ENCODE measurements around the gene MPV17. TPM values are rescaled to one million over a fixed set of nuclear protein-coding genes. Genes with fewer than 3 reads are reported as not detected.

Gene MPV17
- total and polyA plus RNA-seq, 2 of the 13 experiments (the other 11 are each of a cell fraction or from before 2014, with no cell fraction given): 48.9 to 129 TPM

DNA sequence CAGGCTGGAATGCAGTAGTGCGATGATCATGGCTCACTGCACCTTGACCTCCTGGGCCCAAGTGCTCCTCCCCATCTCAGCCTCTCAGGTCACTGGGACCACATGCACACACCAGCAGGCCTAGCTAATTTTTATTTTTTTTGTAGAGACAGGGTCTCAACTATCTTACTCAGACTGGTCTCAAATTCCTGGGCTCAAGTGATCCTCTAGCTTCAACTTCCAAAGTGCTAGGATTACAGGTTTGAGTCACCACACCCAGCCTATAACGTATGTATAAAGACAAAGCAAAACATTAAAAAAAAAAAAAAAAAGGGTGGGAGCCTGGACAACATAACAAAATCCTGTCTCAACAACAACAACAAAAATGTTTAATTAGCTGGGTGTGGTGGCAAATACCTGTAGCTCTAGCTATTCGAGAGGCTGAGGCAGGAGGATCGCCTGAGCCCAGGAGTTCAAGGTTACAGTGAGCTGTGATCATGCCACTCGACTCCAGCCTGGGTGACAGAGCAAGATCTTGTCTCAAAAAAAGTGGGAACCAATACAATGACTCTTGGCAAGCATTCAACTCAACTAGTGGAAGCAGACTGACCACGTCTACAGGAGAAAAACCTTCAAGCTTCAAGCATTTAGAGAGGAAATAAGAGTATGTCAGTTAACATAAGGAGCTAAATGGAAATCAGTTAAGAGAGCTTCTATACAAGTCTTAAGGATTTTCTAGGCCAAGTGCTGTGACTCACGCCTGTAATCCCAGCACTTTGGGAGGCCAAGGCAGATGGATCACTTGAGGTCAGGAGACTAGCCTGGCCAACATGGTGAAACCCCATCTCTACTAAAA, 31.1 kb upstream of the MPV17 start (continued):
- TF ChIP-seq REPIN1 (CRISPR knock-in tag; IDR thresholded peaks at IDR 0.05; ENCODE audit: borderline replicate concordance, low read depth) (0 out of 2 replicates have a peak, but pooled peaks have one; percentile 26), NONO (IDR thresholded peaks at IDR 0.05) (no peak), NONO (CRISPR knock-in tag; conservative IDR thresholded peaks at IDR 0.05) (0 out of 2 replicates have a peak, but pooled peaks have one; percentile 52), RAD21 (CRISPR knock-in tag; IDR thresholded peaks at IDR 0.05) (no peak), REXO4 (CRISPR knock-in tag; IDR thresholded peaks at IDR 0.05; ENCODE audit: borderline replicate concordance) (no peak), ZNF33B (CRISPR knock-in tag; IDR thresholded peaks at IDR 0.05) (no peak), TARDBP (CRISPR knock-in tag; IDR thresholded peaks at IDR 0.05) (peak; percentile 51; the same call in 1 of the 2 replicates), RARA (CRISPR knock-in tag; IDR thresholded peaks at IDR 0.05) (peak; percentile 46)
- TF ChIP-seq, protein P1, sequence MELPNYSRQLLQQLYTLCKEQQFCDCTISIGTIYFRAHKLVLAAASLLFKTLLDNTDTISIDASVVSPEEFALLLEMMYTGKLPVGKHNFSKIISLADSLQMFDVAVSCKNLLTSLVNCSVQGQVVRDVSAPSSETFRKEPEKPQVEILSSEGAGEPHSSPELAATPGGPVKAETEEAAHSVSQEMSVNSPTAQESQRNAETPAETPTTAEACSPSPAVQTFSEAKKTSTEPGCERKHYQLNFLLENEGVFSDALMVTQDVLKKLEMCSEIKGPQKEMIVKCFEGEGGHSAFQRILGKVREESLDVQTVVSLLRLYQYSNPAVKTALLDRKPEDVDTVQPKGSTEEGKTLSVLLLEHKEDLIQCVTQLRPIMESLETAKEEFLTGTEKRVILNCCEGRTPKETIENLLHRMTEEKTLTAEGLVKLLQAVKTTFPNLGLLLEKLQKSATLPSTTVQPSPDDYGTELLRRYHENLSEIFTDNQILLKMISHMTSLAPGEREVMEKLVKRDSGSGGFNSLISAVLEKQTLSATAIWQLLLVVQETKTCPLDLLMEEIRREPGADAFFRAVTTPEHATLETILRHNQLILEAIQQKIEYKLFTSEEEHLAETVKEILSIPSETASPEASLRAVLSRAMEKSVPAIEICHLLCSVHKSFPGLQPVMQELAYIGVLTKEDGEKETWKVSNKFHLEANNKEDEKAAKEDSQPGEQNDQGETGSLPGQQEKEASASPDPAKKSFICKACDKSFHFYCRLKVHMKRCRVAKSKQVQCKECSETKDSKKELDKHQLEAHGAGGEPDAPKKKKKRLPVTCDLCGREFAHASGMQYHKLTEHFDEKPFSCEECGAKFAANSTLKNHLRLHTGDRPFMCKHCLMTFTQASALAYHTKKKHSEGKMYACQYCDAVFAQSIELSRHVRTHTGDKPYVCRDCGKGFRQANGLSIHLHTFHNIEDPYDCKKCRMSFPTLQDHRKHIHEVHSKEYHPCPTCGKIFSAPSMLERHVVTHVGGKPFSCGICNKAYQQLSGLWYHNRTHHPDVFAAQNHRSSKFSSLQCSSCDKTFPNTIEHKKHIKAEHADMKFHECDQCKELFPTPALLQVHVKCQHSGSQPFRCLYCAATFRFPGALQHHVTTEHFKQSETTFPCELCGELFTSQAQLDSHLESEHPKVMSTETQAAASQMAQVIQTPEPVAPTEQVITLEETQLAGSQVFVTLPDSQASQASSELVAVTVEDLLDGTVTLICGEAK (IDR thresholded peaks at IDR 0.05): peak; percentile 65
- TF ChIP-seq, protein P1 (CRISPR knock-in tag; IDR thresholded peaks at IDR 0.05): peak; percentile 65
- TF ChIP-seq, protein P2, sequence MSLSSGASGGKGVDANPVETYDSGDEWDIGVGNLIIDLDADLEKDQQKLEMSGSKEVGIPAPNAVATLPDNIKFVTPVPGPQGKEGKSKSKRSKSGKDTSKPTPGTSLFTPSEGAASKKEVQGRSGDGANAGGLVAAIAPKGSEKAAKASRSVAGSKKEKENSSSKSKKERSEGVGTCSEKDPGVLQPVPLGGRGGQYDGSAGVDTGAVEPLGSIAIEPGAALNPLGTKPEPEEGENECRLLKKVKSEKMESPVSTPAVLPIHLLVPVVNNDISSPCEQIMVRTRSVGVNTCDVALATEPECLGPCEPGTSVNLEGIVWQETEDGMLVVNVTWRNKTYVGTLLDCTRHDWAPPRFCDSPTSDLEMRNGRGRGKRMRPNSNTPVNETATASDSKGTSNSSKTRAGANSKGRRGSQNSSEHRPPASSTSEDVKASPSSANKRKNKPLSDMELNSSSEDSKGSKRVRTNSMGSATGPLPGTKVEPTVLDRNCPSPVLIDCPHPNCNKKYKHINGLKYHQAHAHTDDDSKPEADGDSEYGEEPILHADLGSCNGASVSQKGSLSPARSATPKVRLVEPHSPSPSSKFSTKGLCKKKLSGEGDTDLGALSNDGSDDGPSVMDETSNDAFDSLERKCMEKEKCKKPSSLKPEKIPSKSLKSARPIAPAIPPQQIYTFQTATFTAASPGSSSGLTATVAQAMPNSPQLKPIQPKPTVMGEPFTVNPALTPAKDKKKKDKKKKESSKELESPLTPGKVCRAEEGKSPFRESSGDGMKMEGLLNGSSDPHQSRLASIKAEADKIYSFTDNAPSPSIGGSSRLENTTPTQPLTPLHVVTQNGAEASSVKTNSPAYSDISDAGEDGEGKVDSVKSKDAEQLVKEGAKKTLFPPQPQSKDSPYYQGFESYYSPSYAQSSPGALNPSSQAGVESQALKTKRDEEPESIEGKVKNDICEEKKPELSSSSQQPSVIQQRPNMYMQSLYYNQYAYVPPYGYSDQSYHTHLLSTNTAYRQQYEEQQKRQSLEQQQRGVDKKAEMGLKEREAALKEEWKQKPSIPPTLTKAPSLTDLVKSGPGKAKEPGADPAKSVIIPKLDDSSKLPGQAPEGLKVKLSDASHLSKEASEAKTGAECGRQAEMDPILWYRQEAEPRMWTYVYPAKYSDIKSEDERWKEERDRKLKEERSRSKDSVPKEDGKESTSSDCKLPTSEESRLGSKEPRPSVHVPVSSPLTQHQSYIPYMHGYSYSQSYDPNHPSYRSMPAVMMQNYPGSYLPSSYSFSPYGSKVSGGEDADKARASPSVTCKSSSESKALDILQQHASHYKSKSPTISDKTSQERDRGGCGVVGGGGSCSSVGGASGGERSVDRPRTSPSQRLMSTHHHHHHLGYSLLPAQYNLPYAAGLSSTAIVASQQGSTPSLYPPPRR (CRISPR knock-in tag; IDR thresholded peaks at IDR 0.05; ENCODE audit: borderline replicate concordance): peak; percentile 32; the same call in 1 of the 2 replicates

Data from HepG2 (cell line).